HL-60 (cell line): Measurements from ENCODE around the gene IGFBPL1.

ENCODE experiments used
- DNase-seq, 2 experiments: peaks; one replicate each; pipeline ENCODE4 v3.0.0-alpha.2; 2010 to 2020; ENCODE audit warnings: low read depth in 1 of 2, low spot score in 1 of 2
- H3K27ac ChIP-seq: fragments of 250-450 bp; sonication (Bioruptor Pico); replicated peaks from 2 replicates; pipeline ENCODE4 v1.5.1; 2020; ENCODE audit warnings: mild to moderate bottlenecking, moderate library complexity
- H3K27me3 ChIP-seq: fragments of 250-450 bp; sonication (Bioruptor Pico); 2 replicates; pipeline ENCODE4 v1.5.1; 2021; ENCODE audit warnings: mild to moderate bottlenecking, moderate library complexity; ENCODE audit not compliant: insufficient read depth, poor library complexity, severe bottlenecking
- H3K4me3 ChIP-seq: replicated peaks from 2 replicates; pipeline ENCODE4 v1.5.1; 2011; ENCODE audit warnings: mild to moderate bottlenecking, control low read depth, low read length; ENCODE audit not compliant: insufficient read depth
- GABPA ChIP-seq: IDR thresholded peaks from 2 replicates; pipeline ENCODE4 v1.6.1; 2012; ENCODE audit warnings: low read depth
- POLR2AphosphoS5 ChIP-seq: IDR thresholded peaks from 2 replicates; pipeline ENCODE4 v1.6.1; 2012; ENCODE audit warnings: low read depth
- SPI1 ChIP-seq: IDR thresholded peaks from 2 replicates; pipeline ENCODE4 v1.6.1; 2012; ENCODE audit warnings: low read depth, mild to moderate bottlenecking, borderline replicate concordance
- TF ChIP-seq, protein P1 (sequence below): IDR thresholded peaks from 2 replicates; pipeline ENCODE4 v1.6.1; 2012; ENCODE audit warnings: low read depth; ENCODE audit not compliant: insufficient replicate concordance
- TF ChIP-seq, protein P2 (sequence below): IDR thresholded peaks from one replicate; pipeline ENCODE4 v1.5.1; 2011; ENCODE audit warnings: low read length, control low read depth, inconsistent platforms; ENCODE audit not compliant: insufficient read depth

IGFBPL1 gene

DNA sequence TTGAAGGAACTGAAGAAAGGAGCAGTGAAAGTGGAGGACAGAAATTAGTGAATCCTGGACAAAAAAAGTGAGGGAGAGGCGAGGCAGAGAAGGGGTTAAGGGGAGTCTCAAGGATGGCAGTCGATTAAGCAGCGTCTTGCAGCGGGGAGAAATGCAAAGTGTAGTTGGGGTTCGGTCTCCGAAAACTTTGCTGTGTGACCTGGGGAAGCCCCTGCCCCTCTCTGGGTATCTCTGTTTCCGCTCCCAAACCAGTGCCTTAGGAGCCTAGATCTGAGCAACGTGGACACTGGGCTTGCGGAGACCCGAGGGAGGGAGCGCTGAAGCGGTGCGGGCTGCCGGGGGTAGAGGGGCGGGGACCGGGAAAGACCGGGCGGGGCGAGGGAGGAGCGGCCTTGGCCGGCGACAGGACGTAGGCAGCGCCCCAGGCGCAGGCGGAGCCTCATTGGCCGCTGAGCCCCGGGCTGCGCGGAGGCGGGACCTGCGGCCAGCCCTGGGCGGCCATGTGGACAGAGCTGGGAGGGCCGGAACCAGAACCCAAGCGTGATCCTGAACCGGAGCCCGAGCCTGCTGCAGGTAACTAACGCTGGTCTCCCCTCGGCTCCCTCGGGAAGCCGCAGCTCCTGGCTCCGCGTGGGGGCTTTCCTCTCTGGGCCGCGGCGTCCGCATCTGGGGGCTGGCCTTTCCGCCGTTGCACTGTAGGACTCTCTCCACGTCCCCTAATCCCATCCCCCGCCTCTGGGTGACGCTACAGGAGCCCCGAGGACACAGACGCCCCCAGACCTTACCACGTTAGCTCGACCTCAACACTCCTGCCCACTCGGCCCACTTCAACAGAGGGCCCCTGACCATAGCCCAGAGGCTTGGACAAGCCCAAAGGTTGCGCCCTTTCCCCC is 31.8 kb downstream of the IGFBPL1 start, which contains the start of gene ALDH1B1:
TSS of gene ALDH1B1 (plus strand) at position 468 of the 893 bp plus-strand sequence. CDS start 3,047 bp downstream, outside the sequence.
- Histone ChIP-seq H3K27ac (peak within 1 kb of the TSS; percentile 69), H3K4me3 (peak within 1 kb of the TSS; percentile 92), H3K27me3 (no peaks in the 10 kb centered on the region)
- TF ChIP-seq, protein P1, sequence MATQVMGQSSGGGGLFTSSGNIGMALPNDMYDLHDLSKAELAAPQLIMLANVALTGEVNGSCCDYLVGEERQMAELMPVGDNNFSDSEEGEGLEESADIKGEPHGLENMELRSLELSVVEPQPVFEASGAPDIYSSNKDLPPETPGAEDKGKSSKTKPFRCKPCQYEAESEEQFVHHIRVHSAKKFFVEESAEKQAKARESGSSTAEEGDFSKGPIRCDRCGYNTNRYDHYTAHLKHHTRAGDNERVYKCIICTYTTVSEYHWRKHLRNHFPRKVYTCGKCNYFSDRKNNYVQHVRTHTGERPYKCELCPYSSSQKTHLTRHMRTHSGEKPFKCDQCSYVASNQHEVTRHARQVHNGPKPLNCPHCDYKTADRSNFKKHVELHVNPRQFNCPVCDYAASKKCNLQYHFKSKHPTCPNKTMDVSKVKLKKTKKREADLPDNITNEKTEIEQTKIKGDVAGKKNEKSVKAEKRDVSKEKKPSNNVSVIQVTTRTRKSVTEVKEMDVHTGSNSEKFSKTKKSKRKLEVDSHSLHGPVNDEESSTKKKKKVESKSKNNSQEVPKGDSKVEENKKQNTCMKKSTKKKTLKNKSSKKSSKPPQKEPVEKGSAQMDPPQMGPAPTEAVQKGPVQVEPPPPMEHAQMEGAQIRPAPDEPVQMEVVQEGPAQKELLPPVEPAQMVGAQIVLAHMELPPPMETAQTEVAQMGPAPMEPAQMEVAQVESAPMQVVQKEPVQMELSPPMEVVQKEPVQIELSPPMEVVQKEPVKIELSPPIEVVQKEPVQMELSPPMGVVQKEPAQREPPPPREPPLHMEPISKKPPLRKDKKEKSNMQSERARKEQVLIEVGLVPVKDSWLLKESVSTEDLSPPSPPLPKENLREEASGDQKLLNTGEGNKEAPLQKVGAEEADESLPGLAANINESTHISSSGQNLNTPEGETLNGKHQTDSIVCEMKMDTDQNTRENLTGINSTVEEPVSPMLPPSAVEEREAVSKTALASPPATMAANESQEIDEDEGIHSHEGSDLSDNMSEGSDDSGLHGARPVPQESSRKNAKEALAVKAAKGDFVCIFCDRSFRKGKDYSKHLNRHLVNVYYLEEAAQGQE = no peak
- TF ChIP-seq GABPA (no peak), POLR2AphosphoS5 (no peak; the same call in 1 of the 2 replicates), SPI1 (no peak)
- TF ChIP-seq, protein P2, sequence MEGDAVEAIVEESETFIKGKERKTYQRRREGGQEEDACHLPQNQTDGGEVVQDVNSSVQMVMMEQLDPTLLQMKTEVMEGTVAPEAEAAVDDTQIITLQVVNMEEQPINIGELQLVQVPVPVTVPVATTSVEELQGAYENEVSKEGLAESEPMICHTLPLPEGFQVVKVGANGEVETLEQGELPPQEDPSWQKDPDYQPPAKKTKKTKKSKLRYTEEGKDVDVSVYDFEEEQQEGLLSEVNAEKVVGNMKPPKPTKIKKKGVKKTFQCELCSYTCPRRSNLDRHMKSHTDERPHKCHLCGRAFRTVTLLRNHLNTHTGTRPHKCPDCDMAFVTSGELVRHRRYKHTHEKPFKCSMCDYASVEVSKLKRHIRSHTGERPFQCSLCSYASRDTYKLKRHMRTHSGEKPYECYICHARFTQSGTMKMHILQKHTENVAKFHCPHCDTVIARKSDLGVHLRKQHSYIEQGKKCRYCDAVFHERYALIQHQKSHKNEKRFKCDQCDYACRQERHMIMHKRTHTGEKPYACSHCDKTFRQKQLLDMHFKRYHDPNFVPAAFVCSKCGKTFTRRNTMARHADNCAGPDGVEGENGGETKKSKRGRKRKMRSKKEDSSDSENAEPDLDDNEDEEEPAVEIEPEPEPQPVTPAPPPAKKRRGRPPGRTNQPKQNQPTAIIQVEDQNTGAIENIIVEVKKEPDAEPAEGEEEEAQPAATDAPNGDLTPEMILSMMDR = no peak
- DNase-seq = peak; percentile 68 to 75

DNA sequence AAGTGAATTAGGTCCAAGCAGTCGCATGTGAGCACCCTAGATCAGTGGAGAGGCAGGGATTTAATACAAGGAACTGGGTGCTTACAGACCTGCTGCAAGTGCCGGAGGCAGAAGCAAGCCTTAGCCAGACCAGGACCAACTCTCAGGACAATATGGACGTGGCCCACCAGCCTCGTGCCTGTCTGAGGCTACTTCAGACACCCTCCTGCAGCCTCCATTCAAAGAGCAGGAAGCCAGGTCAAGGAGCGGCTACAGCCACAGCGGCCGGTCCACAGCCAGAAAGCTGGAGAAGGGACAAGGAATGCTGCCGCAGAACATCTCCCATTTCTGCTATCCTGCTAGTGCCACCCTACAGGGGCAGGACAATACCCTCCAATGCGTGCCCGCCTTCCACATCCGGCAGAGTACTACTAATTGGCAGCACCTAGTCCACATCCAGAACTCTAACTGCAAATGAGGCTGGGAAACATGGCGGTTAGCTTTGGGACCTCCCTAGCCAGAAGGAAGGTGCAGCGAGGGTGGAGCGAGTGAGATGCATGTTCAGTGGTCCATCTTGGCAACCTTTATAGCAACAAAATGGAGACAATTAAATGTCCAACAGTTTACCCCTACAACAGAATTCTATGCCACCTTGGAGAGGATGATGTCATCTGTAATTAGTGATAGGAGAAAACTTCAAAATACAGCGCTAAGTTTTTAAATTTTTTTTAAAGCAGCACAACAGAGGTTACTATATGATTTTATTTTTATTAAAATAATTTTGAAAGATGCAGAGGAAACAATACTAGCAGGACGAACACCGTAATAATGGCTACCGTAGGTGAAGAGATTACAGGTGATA is 32.8 kb downstream of the IGFBPL1 start:
- Histone ChIP-seq H3K27ac (no peak overlapping the region), H3K27me3 (no peaks in the 10 kb centered on the region), H3K4me3 (no peak overlapping the region)
- TF ChIP-seq GABPA (no peak), POLR2AphosphoS5 (no peak), SPI1 (no peak)
- TF ChIP-seq, protein P1 = no peak
- TF ChIP-seq, protein P2 = no peak
- no peak for DNase-seq

DNA sequence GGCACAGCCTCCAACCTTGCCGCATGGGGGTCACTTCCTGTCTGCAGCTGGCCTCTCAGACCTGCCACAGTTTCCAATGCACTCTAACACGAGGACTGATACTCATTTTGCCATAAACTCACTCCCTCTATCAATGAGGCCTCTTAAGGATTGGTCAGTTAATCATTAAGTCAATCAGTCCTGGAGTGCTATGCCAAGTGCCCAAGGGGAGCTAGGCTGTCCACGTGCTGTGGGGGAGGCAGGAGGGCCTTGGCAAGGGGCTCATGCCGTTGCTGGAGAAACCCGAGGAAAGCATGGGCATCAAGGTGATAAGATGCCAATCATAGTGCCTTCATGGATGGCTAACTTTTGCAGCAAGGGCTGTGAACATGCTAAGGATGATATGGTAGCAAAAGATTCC is 33.4 kb downstream of the IGFBPL1 start:
- Histone ChIP-seq H3K27ac (no peak overlapping the region), H3K27me3 (no peaks in the 10 kb centered on the region), H3K4me3 (no peak overlapping the region)
- no peak for DNase-seq
- TF ChIP-seq, protein P2 = no peak
- TF ChIP-seq, protein P1 = no peak
- TF ChIP-seq GABPA (no peak), SPI1 (no peak), POLR2AphosphoS5 (no peak)
